Fibroblast of the aortic adventitia (primary cell): ENCODE measurements around the gene HELB. TPM values are rescaled to one million over a fixed set of nuclear protein-coding genes. Genes with fewer than 3 reads are reported as not detected.

Experiments
- DNase-seq: peaks from one replicate; pipeline ENCODE4 v3.0.0-alpha.2; 2010; ENCODE audit warnings: low read depth
- H3K4me3 ChIP-seq: 2 replicates; pipeline ENCODE4 v1.5.1; 2011; ENCODE audit warnings: low read depth, mild to moderate bottlenecking, control low read depth, low read length, moderate library complexity
- CTCF ChIP-seq: IDR thresholded peaks from 2 replicates; pipeline ENCODE4 v1.5.1; 2011; ENCODE audit warnings: mild to moderate bottlenecking, low read length, control low read depth, inconsistent platforms; ENCODE audit not compliant: insufficient read depth
- total RNA-seq: library from RNA; depleted of rRNA; stranded (reverse); fragments of >200 nt; gene quantifications from 2 replicates; pipeline ENCODE4 v1.2.3, GENCODE V29; 2012; ENCODE audit warnings: low replicate concordance

Gene HELB
- total RNA-seq, 1 donor: 3.7 TPM

- H3K4me3 ChIP-seq: no peak overlapping the region
- TF ChIP-seq CTCF: no peak
- DNase-seq: no peak
These were observed 64.8 kb downstream of the HELB start for GRCh38 chr12:66367015-66367667.

GRCh38 chr12:66371982-66372381 lies 69.7 kb downstream of the HELB start:
- H3K4me3 ChIP-seq: no peak overlapping the region
- TF ChIP-seq CTCF: no peak
- no peak for DNase-seq

- no peak for DNase-seq
- no peak overlapping the region for H3K4me3 ChIP-seq
- no peak for TF ChIP-seq CTCF
These were observed 73.3 kb downstream of the HELB start for GRCh38 chr12:66375560-66375959.

- TF ChIP-seq CTCF: no peak
- no peak for DNase-seq
- H3K4me3 ChIP-seq: no peak overlapping the region
These were observed 77.3 kb downstream of the HELB start for GRCh38 chr12:66379616-66380015.

- TF ChIP-seq CTCF: no peak
- DNase-seq: no peak
- H3K4me3 ChIP-seq: no peak overlapping the region
These were observed 78.7 kb downstream of the HELB start for GRCh38 chr12:66380769-66381535.

- no peak for DNase-seq
- no peak overlapping the region for H3K4me3 ChIP-seq
- TF ChIP-seq CTCF: no peak
These were observed 84.8 kb downstream of the HELB start for GRCh38 chr12:66387117-66387516.

Other genes with a start within 250 kb of the HELB start
- gene LLPH, start 171.7 kb upstream of the HELB start, total RNA-seq: 5.9 and 9.3 TPM in 2 replicates
- 115 and 220 TPM in 2 replicates for gene TMBIM4, start 132.5 kb upstream of the HELB start, total RNA-seq
- gene IRAK3, start 113.3 kb upstream of the HELB start, total RNA-seq: 20.0 and 21.4 TPM in 2 replicates